GM13977 (cell line): ENCODE measurements around the gene SLC10A7.

Experiments used
- DNase-seq: peaks from one replicate; pipeline ENCODE4 v3.0.0; 2012; ENCODE audit warnings: low spot score
- CTCF ChIP-seq: IDR thresholded peaks from 2 replicates; pipeline ENCODE4 v1.5.1; 2012; ENCODE audit warnings: mild to moderate bottlenecking, control low read depth; ENCODE audit not compliant: insufficient read depth; ENCODE audit errors: extremely low read depth, missing control alignments
- in situ Hi-C: fragments of 300-500 bp; cut with MboI; formaldehyde crosslinking; loops from one replicate; pipeline ENCODE4 v1.12.0; 2022; ENCODE audit warnings: low sequenced_read_pairs, low pct_unique_long_range_greater_than_20kb, mixed read lengths, inconsistent platforms; ENCODE audit not compliant: unreplicated experiment

The SLC10A7 gene

DNA sequence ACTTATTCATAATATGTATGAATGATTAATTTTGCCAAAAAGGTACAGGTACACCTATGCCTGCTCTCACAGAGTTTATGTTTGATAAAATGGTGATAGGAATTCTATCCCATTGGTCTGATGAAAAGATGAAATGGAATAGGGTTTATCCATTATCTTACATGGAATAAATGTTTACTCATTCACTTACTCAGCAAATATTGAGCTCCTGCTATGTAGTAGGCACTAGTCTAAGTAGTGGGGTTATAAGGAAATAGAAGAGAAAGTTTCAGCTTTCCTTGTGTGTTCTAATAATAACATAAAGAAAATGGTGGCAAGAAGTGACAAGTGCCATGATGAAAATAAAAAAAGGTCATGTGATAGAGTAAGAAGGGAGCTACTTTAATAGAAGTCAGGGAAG is 12.4 kb upstream of the SLC10A7 start:
- in situ Hi-C loops: no loop called here
- DNase-seq: no peak
- TF ChIP-seq CTCF: no peak

DNA sequence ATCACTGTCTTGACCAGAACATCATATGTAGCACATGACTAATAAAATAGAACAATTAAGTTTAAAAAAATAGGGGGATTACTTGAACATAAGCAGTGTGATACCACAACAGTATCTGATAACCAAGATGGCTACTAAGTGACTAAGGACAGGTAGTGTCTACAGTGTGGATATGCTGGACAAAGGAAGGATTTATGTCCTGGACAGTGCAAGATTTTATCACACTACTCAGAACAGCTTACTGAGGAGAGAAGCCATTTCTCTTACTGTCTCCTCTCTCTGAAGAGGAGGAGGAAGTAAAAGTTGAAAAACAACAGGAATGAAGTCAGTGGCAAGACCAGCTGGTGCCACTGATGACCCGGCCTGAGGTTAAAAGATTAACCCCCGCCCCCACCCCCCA is 4.0 kb upstream of the SLC10A7 start:
- no peak for DNase-seq
- no peak for TF ChIP-seq CTCF
- in situ Hi-C loops: no loop called here

DNA sequence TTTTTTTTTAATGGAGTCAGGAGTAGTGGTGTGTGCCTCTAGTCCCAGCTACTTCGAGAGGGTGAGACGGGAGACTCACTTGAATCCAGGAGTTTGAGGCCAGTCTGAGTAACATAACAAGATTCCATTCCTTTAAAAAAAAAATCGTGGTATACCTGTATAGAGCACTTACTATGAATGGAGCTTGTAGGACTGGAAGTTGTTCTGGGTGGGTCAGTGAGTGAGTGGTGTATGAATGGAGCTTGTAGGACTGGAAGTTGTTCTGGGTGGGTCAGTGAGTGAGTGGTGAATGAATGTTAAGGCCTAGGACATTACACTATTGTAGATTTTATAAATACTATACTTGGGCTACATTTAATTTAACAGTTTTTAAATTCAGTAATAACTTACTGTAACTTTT is 2.9 kb upstream of the SLC10A7 start:
- no peak for DNase-seq
- no peak for TF ChIP-seq CTCF
- in situ Hi-C loops: no loop called here

DNA sequence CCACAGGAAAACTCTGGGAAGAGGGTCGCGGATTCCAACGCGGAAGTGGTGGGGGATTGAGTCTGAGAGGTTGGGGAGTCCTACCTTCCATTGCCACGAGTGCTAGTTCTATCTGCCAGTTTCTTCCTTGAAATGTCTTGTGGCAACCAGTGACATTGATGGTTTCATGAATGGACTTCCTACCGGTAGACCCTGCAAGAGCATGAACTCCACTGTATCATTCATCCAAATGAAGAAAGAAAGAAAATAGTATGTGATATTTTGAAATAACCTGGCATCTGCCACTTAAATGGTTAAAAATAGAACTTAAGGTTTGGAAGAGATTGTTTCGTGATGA is 1.1 kb upstream of the SLC10A7 start:
- no peak for TF ChIP-seq CTCF
- in situ Hi-C loops: no loop called here
- DNase-seq: peak; percentile 31

- in situ Hi-C loops: no loop called here
- peak; percentile 90 for DNase-seq
- TF ChIP-seq CTCF: no peak
These were observed 543 bp upstream of the SLC10A7 start for GRCh38 chr4:146522098-146522868.

- in situ Hi-C loops: no loop called here
- no peak for TF ChIP-seq CTCF
- DNase-seq: peak; percentile 49
These were observed 722 bp downstream of the SLC10A7 start for GRCh38 chr4:146520896-146521540.
